ENCODE measurements around the gene NUCB1.

The NUCB1 gene

GRCh38 chr19:48964205-48965039, 64.3 kb downstream of the NUCB1 start:
- DNase-seq = no peak

DNA sequence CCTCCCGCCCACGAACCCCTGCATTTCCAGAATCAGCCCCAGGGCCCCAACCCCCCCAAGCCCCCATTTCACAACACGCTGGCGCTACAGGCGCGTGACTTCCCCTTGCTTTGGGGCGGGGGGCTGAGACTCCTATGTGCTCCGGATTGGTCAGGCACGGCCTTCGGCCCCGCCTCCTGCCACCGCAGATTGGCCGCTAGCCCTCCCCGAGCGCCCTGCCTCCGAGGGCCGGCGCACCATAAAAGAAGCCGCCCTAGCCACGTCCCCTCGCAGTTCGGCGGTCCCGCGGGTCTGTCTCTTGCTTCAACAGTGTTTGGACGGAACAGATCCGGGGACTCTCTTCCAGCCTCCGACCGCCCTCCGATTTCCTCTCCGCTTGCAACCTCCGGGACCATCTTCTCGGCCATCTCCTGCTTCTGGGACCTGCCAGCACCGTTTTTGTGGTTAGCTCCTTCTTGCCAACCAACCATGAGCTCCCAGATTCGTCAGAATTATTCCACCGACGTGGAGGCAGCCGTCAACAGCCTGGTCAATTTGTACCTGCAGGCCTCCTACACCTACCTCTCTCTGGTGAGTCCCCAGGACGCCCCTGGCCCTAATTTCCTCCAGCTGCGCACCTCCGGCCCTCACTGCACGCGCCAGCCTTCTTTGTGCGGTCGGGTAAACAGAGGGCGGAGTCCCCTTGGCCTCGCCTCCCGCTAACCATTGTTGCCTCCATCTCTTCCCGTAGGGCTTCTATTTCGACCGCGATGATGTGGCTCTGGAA, 65.1 kb downstream of the NUCB1 start, which contains the start of gene FTL:
TSS of gene FTL (plus strand) at position 270 of the 766 bp plus-strand sequence. CDS start at position 469, 199 bp downstream.
- DNase-seq = peak; percentile 99

DNA sequence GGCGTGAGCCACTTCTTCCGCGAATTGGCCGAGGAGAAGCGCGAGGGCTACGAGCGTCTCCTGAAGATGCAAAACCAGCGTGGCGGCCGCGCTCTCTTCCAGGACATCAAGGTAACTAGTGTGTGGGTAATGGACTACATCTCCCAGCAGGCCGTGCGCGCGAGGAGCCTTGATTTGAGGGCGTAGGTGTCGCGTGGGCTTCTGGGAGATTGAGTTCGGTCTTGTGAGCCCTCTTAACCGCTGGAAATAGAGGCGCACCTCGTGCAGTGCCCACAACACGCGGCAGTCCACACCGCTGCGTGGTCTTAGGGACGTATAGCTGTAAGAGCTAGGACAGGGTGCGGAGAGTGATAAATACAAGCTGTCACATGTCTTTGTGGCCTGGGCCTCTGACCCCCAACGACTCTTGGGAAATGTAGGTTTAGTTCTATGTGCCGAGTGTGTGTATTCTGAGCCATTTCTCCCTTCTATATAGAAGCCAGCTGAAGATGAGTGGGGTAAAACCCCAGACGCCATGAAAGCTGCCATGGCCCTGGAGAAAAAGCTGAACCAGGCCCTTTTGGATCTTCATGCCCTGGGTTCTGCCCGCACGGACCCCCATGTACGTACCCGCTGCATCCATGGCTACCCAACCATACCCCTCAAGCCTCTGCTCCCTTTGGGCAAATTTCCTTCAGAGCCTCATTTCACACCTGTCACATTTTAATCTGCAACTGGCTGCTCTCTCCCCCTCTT, 65.9 kb downstream of the NUCB1 start:
- peak; percentile 86 for DNase-seq

- no peak for DNase-seq
Measured at GRCh38 chr19:48966541-48967345, 66.6 kb downstream of the NUCB1 start.

- DNase-seq = peak; percentile 57
Measured at GRCh38 chr19:48967346-48968178, 67.5 kb downstream of the NUCB1 start.

DNA sequence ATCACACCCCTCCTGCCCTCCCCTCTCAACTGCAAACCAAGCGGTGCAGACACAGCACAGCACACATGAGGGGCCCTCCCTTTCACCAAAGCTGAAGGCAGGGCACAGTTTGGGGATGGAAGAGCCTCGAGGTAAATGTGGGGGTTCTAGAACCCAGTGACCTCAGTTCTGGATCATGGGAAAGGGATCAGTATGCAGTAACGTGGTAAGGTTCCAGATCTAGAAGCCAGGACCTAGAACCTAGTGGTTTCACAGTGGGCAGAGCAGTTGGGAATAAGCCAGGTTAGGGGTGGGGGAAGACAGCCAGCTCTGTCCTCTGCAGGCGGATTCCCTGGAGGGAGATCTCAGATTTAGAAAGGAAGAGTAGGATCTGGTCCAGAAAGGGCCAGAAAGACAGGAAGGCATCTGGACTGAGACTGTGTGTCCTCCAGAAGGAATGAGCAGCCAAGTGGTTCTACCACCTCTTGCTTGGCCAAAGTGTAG, 68.1 kb downstream of the NUCB1 start:
- DNase-seq = no peak

DNA sequence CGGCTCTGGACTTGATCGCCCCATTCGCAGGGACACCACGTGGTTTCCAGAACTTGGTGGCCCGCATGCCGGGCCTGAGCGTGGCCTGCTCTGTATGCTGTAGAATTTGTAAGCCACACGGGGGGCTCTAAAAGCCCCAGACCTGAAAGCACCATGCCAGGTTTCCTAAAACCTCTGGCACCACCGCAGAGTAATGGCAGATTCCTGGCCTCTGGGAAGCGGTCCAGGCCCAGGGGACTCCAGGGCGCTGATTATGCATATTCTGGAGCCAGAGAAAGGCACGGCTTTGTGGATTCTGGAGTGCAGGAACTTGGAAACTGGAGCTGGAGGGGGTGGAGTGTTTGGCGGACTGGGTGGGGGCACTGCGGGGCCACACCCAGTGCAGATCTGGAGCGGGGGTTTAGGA, 68.7 kb downstream of the NUCB1 start:
- no peak for DNase-seq

DNA sequence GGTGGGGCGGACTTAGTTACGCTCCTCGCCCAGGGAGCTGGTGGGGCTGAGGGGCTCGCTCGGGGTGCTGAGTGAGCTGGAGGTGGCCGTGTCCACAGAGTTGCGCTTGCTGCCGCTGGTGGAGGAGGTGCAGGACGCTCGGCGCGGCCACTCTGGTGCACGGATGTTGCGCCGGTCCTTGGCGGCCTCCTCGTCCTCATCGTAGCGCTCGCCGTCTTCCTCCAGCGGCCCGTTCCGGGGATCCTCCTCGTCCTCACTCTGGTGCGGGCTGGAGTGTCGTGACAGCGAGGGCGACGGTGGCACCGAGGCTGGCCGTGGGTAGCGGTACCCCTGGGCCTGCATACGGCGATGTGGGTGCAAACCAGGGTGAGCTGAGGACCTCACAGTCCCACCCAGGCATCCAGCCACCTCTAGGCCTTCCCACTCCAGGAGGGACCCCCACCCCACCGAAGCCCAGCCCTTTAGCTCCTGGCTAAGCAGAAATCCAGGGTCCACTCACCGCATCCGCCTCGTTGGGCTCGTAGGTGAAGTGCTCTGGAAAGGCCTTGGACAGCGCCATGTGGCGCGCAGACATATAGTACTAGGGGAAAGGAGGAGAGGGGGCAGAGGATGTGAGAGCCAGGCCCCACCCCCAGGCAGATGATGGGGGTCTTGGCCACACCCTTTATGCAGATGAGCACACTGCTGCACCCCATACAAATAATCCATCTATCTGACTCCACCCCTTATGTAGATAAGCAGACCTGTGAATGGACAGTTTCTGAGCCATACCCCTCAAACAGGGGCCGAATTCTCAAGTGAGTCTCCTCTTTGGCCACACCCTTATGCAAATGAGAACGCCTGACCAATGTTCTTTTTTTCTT, 69.4 kb downstream of the NUCB1 start:
- DNase-seq = no peak

- DNase-seq = no peak
Measured at GRCh38 chr19:48970139-48970766, 70.1 kb downstream of the NUCB1 start.

DNA sequence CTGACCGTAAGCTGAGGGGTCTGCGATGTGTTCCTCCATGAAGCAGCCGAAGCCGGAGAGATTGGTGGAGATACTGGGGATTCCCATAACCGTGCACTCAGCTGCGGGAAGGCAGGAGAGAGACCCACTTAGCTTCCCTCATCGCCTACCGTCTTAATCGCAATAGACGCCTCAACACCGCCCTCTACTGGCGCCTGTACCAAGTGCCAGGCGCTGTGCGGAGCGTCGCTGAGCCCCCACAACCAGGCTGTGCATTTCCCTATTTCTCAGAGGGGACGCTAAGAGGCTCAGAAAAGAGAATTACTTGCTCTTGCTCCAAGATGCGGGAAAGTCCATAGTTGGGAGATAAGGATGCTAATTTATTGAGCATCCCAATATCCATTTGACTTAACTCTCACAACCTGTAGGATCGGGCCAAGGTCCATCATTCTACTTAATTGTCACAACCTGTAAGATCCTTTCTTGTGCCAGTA, 70.8 kb downstream of the NUCB1 start:
- DNase-seq = peak; percentile 77

Measured in midbrain (tissue), 1 donor.